Lower leg skin (tissue), 4 donors: Measurements from ENCODE around the gene GNAT1. TPM values are rescaled to one million over a fixed set of nuclear protein-coding genes. Genes with fewer than 3 reads are reported as not detected.

Source experiments
- DNase-seq, 2 donors: peaks; one replicate each; pipeline ENCODE4 v3.0.0-alpha.2; 2019; ENCODE audit warnings: low spot score in 2 of 2
- H3K4me3 ChIP-seq: fragments of 200-600 bp; sonication (generic); 2 replicates; pipeline ENCODE4 v1.5.1; 2017; ENCODE audit warnings: mild to moderate bottlenecking, low read depth; ENCODE audit not compliant: poor library complexity, severe bottlenecking
- POLR2A ChIP-seq, 2 donors: fragments of 450-650 bp; IDR thresholded peaks; one replicate each; pipeline ENCODE4 v1.6.1; 2016 to 2017; ENCODE audit warnings: antibody characterized with exemption in 2 of 2, mild to moderate bottlenecking in 1 of 2, moderate library complexity in 1 of 2
- WGBS, 2 donors: methylation state at CpG; one replicate each; pipeline ENCODE4 v1.1.5; 2018; 5-methylcytosine and 5-hydroxymethylcytosine counted together
- intact Hi-C: fragments of 100-400 bp; cut with DNase I; formaldehyde crosslinking; loops from one replicate; pipeline ENCODE4 v1.15.0; 2023; ENCODE audit warnings: low total_unique reads
- total RNA-seq, 4 donors: library from RNA; depleted of rRNA; stranded (reverse); fragments of >200 nt; gene quantifications; one replicate each; pipeline ENCODE4 v1.1.0, GENCODE V29; 2016
- TF ChIP-seq, protein P1 (sequence below), 3 donors: fragments of 450-650 bp; IDR thresholded peaks; one replicate each; pipeline ENCODE4 v1.5.1; 2016; ENCODE audit warnings: antibody characterized with exemption in 3 of 3, mild to moderate bottlenecking in 3 of 3, moderate library complexity in 2 of 3

GNAT1 gene
- total RNA-seq, 4 donors from 2014 or later = not detected

- H3K4me3 ChIP-seq = no peak overlapping the region
- TF ChIP-seq, protein P1, sequence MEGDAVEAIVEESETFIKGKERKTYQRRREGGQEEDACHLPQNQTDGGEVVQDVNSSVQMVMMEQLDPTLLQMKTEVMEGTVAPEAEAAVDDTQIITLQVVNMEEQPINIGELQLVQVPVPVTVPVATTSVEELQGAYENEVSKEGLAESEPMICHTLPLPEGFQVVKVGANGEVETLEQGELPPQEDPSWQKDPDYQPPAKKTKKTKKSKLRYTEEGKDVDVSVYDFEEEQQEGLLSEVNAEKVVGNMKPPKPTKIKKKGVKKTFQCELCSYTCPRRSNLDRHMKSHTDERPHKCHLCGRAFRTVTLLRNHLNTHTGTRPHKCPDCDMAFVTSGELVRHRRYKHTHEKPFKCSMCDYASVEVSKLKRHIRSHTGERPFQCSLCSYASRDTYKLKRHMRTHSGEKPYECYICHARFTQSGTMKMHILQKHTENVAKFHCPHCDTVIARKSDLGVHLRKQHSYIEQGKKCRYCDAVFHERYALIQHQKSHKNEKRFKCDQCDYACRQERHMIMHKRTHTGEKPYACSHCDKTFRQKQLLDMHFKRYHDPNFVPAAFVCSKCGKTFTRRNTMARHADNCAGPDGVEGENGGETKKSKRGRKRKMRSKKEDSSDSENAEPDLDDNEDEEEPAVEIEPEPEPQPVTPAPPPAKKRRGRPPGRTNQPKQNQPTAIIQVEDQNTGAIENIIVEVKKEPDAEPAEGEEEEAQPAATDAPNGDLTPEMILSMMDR (IDR thresholded peaks at IDR 0.05) = no peak
- TF ChIP-seq POLR2A (IDR thresholded peaks at IDR 0.05) = no peak
- WGBS, 2 donors = 53 to 57% methylated on average over 7 of the region's 7 CpGs
Measured at GRCh38 chr3:50189989-50190388, 1.4 kb upstream of the GNAT1 start.

GRCh38 chr3:50192124-50192523 is 714 bp downstream of the GNAT1 start:
- TF ChIP-seq, protein P1 (IDR thresholded peaks at IDR 0.05) = no peak
- TF ChIP-seq POLR2A (IDR thresholded peaks at IDR 0.05) = no peak
- intact Hi-C loops = no loop called here

More at GRCh38 chr3:50189989-50190388, 1.4 kb upstream of the GNAT1 start:
- DNase-seq = no peak
- intact Hi-C loops = loop anchor here (2.0 kb wide), 1 partner anchor 69 kb away; no protein-coding TSS in a partner anchor

GRCh38 chr3:50192689-50193141 is 1.3 kb downstream of the GNAT1 start:
- WGBS, 2 donors = 1 to 3% methylated on average over 13 to 18 of the region's 21 CpGs
- DNase-seq = peak; percentile 62 to 96
- intact Hi-C loops = loop anchor here (1.0 kb wide), 1 partner anchor 33 kb away; no protein-coding TSS in a partner anchor
- no peak for TF ChIP-seq POLR2A (IDR thresholded peaks at IDR 0.05)
- TF ChIP-seq, protein P1 (IDR thresholded peaks at IDR 0.05) = peak in 1 of 3 donors; percentile 62
- H3K4me3 ChIP-seq = no peak overlapping the region

More at GRCh38 chr3:50192124-50192523, 714 bp downstream of the GNAT1 start:
- 72 to 76% methylated on average over 8 of the region's 8 CpGs for WGBS, 2 donors
- H3K4me3 ChIP-seq = no peak overlapping the region
- DNase-seq = no peak

DNA sequence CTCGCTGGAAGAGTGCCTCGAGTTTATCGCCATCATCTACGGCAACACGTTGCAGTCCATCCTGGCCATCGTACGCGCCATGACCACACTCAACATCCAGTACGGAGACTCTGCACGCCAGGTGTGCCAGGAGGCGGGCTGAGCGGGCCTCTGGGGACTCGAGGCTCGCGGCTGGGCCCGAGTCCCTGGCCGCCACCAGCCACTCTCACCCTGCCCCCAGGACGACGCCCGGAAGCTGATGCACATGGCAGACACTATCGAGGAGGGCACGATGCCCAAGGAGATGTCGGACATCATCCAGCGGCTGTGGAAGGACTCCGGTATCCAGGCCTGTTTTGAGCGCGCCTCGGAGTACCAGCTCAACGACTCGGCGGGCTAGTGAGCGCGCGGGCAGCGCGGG is 1.9 kb downstream of the GNAT1 start:
- no peak for DNase-seq
- TF ChIP-seq, protein P1 (IDR thresholded peaks at IDR 0.05) = no peak
- no peak for TF ChIP-seq POLR2A (IDR thresholded peaks at IDR 0.05)
- 39 to 41% methylated on average over 15 to 36 of the region's 36 CpGs for WGBS, 2 donors
- no peak overlapping the region for H3K4me3 ChIP-seq
- intact Hi-C loops = loop anchor here (1.0 kb wide), 1 partner anchor 32 kb away; no protein-coding TSS in a partner anchor

DNA sequence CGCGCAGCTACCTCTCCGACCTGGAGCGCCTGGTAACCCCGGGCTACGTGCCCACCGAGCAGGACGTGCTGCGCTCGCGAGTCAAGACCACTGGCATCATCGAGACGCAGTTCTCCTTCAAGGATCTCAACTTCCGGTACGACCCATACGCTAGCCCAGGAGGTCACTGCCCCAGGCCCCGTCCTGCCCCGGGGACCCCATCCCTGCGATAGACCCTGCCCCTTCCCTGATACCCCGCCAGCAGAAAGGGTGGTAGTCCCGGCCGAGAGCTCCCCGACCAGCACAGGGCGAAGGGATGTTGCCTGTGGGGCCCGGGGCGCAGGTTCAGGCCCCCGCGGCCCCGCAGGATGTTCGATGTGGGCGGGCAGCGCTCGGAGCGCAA is 2.3 kb downstream of the GNAT1 start:
- no peak for DNase-seq
- no peak overlapping the region for H3K4me3 ChIP-seq
- intact Hi-C loops = loop anchor here (1.0 kb wide), 1 partner anchor 32 kb away; no protein-coding TSS in a partner anchor
- TF ChIP-seq POLR2A (IDR thresholded peaks at IDR 0.05) = no peak
- TF ChIP-seq, protein P1 (IDR thresholded peaks at IDR 0.05) = no peak
- 6 to 26% methylated on average over 7 to 34 of the region's 34 CpGs for WGBS, 2 donors
